Prostate gland (tissue), 2 donors: ENCODE measurements around the gene TEF. TPM values are rescaled to one million over a fixed set of nuclear protein-coding genes. Genes with fewer than 3 reads are reported as not detected.

Experiments
- DNase-seq: peaks from one replicate; pipeline ENCODE4 v3.0.0-alpha.2; 2019; ENCODE audit warnings: low spot score
- H3K27ac ChIP-seq, 2 donors: fragments of 200-600 bp; sonication (generic); 2 replicates each; pipeline ENCODE4 v1.5.1; 2017 to 2019
- H3K27me3 ChIP-seq: fragments of 200-600 bp; sonication (generic); replicated peaks from 2 replicates; pipeline ENCODE4 v1.5.1; 2019; ENCODE audit not compliant: insufficient read depth
- H3K36me3 ChIP-seq, 2 donors: fragments of 200-600 bp; sonication (generic); 1 replicate in 1 of 2; 2 replicates in 1 of 2; pipeline versions ENCODE4 v1.5.1 to v1.8.1; 2017 to 2019
- H3K4me1 ChIP-seq: fragments of 200-600 bp; sonication (generic); replicated peaks from 2 replicates; pipeline ENCODE4 v1.5.1; 2019
- H3K4me3 ChIP-seq, 2 donors: fragments of 200-600 bp; sonication (generic); 2 replicates each; pipeline ENCODE4 v1.5.1; 2017 to 2019
- H3K9me3 ChIP-seq: fragments of 200-600 bp; sonication (generic); 2 replicates; pipeline ENCODE4 v1.5.1; 2017
- CTCF ChIP-seq, 4 experiments: fragments of 200-600 bp in 2 of 4; fragments of 450-650 bp in 2 of 4; sonication (generic) in 2 of 4; IDR thresholded peaks; 1 replicate in 3 of 4; 2 replicates in 1 of 4; pipeline ENCODE4 v1.5.1; 2016 to 2019; ENCODE audit warnings: antibody characterized with exemption in 4 of 4, mild to moderate bottlenecking in 2 of 4, moderate library complexity in 2 of 4
- POLR2A ChIP-seq: fragments of 450-650 bp; IDR thresholded peaks from one replicate; pipeline ENCODE4 v1.6.1; 2016; ENCODE audit warnings: antibody characterized with exemption, mild to moderate bottlenecking
- POLR2AphosphoS5 ChIP-seq: sonication (generic); formaldehyde crosslinking; IDR thresholded peaks from one replicate; pipeline ENCODE4 v1.6.1; 2017; ENCODE audit warnings: antibody characterized with exemption
- WGBS: methylation state at CpG from one replicate; pipeline ENCODE4 v1.1.5; 2018; 5-methylcytosine and 5-hydroxymethylcytosine counted together
- intact Hi-C: fragments of 100-400 bp; cut with DNase I; formaldehyde crosslinking; loops from one replicate; pipeline ENCODE4 v1.14.2; 2022
- total RNA-seq, 2 donors: library from RNA; depleted of rRNA; stranded (reverse); fragments of >200 nt; gene quantifications; one replicate each; pipeline ENCODE4 v1.1.0, GENCODE V29; 2016

The TEF gene
- total RNA-seq, 2 donors from 2014 or later: 26.2 to 51.7 TPM

- Histone ChIP-seq H3K4me1 (no peaks in the 10 kb centered on the region), H3K4me3 (no peak overlapping the region), H3K27ac (no peak overlapping the region), H3K36me3 (peaks cover 3 to 35% of the 10 kb centered on the region in 2 donors), H3K27me3 (no peaks in the 10 kb centered on the region), H3K9me3 (no peaks in the 10 kb centered on the region)
- TF ChIP-seq POLR2A (no peak), CTCF (IDR thresholded peaks at IDR 0.05) (no peak), POLR2AphosphoS5 (no peak)
- DNase-seq: no peak
- intact Hi-C loops: no loop called here
- 54% methylated on average over 6 of the region's 6 CpGs for WGBS
Measured at GRCh38 chr22:41352058-41352457, 29.7 kb upstream of the TEF start.

DNA sequence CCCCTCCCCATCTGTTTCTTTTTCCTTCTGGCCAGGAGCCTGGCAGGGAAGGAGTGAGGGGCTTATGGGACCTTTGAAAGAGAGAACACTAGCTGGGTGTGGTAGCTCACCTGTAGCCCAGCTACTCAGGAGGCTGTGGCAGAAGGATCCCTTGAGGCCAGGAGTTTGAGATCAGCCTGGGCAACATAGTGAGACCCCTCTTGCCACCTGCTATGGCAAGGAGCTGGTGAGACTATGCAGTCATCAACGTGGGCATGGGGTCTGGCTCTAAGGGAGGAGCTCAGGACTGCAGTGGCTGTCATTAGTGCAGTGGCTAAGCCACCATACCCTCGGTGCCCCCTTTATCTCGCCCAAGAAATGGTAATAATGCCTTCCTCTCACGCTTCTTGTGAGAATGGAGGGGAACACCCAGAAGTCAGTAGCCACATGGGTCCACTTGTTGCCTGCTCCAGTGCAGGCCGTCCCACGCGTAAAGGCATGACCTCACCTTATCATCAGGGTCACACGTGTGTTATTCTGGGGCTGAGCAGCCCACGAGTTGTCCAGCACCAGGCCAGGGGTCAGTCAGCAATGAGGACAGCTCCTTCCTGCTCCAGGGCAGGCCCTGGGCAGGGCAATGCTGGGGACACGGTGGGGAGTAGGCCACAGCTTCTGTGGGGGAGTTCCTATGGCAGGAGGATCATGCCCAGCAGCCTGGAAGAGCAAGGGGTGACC is 27.7 kb upstream of the TEF start:
- Histone ChIP-seq H3K4me3 (no peak overlapping the region), H3K27ac (no peak overlapping the region), H3K4me1 (no peaks in the 10 kb centered on the region), H3K9me3 (no peaks in the 10 kb centered on the region), H3K36me3 (peaks cover 0 to 23% of the 10 kb centered on the region in 2 donors), H3K27me3 (no peaks in the 10 kb centered on the region)
- WGBS: 86% methylated on average over 10 of the region's 10 CpGs
- no peak for DNase-seq
- TF ChIP-seq POLR2A: no peak
- no peak for TF ChIP-seq POLR2AphosphoS5
- no peak for TF ChIP-seq CTCF (IDR thresholded peaks at IDR 0.05)
- intact Hi-C loops: no loop called here

DNA sequence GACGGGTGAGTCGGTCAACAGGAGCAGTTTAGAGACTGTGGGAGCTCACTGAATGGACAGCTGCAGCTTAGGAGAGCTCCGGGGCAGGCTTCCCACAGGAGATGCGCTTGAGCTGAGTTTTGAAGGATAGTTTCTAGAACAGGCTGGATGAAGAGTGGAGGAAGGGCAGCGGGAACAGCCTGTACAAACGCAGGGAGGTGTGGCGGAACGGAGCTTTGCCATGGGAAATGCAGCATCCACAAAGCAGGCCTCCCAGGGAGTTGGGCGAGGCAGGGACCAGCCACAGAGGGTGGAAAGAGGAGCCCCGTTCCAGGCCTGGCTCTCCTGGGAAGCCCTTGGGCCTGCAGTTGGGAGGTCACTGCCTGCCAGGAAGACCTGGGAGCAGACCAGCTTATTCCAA is 26.8 kb upstream of the TEF start:
- no peak for TF ChIP-seq POLR2AphosphoS5
- no peak for TF ChIP-seq CTCF (IDR thresholded peaks at IDR 0.05)
- TF ChIP-seq POLR2A: no peak
- H3K9me3 ChIP-seq: no peaks in the 10 kb centered on the region
- no peak for DNase-seq
- intact Hi-C loops: no loop called here
- H3K4me3 ChIP-seq: no peak overlapping the region
- H3K27me3 ChIP-seq: no peaks in the 10 kb centered on the region
- WGBS: 83% methylated on average over 10 of the region's 10 CpGs
- H3K27ac ChIP-seq: no peak overlapping the region
- peaks cover 0 to 23% of the 10 kb centered on the region in 2 donors for H3K36me3 ChIP-seq
- no peaks in the 10 kb centered on the region for H3K4me1 ChIP-seq

DNA sequence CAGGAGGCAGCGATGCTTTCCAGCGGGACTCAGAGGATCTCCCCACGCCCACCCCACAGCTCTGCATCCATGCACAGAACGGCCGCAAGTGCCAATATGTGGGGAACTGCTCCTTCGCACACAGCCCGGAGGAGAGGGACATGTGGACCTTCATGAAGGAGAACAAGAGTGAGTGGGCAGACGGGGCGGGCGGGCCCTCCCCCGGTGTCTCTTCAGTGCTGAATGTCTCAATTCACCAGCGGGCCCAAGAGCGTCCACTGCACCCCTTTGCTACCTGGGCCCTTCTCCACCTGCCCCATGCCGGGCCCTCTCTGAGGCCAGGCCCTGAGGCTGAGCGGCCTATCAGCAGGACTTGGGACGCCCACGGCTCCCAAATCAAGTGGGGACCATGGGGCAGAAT is 25.8 kb upstream of the TEF start:
- no peak for DNase-seq
- Histone ChIP-seq H3K36me3 (peaks cover 0 to 23% of the 10 kb centered on the region in 2 donors), H3K4me3 (no peak overlapping the region), H3K9me3 (no peaks in the 10 kb centered on the region), H3K27ac (no peak overlapping the region), H3K4me1 (no peaks in the 10 kb centered on the region), H3K27me3 (no peaks in the 10 kb centered on the region)
- intact Hi-C loops: no loop called here
- TF ChIP-seq CTCF (IDR thresholded peaks at IDR 0.05): no peak
- TF ChIP-seq POLR2AphosphoS5: no peak
- no peak for TF ChIP-seq POLR2A
- 92% methylated on average over 15 of the region's 17 CpGs for WGBS

DNA sequence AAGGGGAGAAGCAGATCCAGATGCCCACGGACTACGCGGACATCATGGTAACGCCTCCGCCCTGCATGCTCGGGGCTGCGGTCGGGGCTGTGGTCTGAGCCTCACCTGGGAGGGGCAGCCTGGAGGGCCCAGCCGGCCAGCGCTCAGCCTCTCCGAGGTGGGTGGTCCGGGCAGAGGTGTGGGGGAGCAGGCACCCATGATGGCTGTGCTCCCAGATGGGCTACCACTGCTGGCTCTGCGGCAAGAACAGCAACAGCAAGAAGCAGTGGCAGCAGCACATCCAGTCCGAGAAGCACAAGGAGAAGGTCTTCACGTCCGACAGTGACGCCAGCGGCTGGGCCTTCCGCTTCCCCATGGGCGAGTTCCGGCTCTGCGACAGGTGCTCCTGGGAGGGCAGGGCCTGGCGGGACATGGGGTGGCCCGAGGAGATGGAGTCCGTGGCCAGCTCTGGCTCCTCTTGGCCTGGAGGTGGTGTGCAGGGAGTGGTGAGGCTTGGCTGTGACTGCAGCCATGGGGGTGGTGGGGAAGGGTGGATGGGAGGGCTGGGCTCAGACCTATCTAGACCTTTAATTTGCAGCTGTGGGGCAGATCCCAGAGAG is 25.2 kb upstream of the TEF start:
- Histone ChIP-seq H3K27me3 (no peaks in the 10 kb centered on the region), H3K9me3 (no peaks in the 10 kb centered on the region), H3K36me3 (peaks cover 0 to 23% of the 10 kb centered on the region in 2 donors), H3K4me1 (no peaks in the 10 kb centered on the region), H3K27ac (no peak overlapping the region), H3K4me3 (no peak overlapping the region)
- DNase-seq: no peak
- no peak for TF ChIP-seq CTCF (IDR thresholded peaks at IDR 0.05)
- TF ChIP-seq POLR2AphosphoS5: no peak
- no peak for TF ChIP-seq POLR2A
- intact Hi-C loops: no loop called here
- WGBS: 91% methylated on average over 25 of the region's 25 CpGs
